Measurements from ENCODE around the gene CDK7.

Gene CDK7

GRCh38 chr5:69288688-69289087 lies 54.0 kb downstream of the CDK7 start:
- DNase-seq (ENCODE audit: low read depth, low spot score): no peak

GRCh38 chr5:69292306-69292705 lies 57.6 kb downstream of the CDK7 start:
- DNase-seq (ENCODE audit: low read depth, low spot score): no peak

GRCh38 chr5:69293882-69294281 lies 59.2 kb downstream of the CDK7 start:
- DNase-seq (ENCODE audit: low read depth, low spot score): no peak

GRCh38 chr5:69295088-69295754 lies 60.5 kb downstream of the CDK7 start:
- DNase-seq (ENCODE audit: low read depth, low spot score): no peak

GRCh38 chr5:69299625-69300024 lies 64.9 kb downstream of the CDK7 start:
- DNase-seq (ENCODE audit: low read depth, low spot score): no peak

GRCh38 chr5:69300537-69301203 lies 66.0 kb downstream of the CDK7 start:
- DNase-seq (ENCODE audit: low read depth, low spot score): no peak

GRCh38 chr5:69305512-69305911 lies 70.8 kb downstream of the CDK7 start:
- DNase-seq (ENCODE audit: low read depth, low spot score): no peak

GRCh38 chr5:69308046-69308553 lies 73.4 kb downstream of the CDK7 start:
- DNase-seq (ENCODE audit: low read depth, low spot score): no peak

GRCh38 chr5:69309380-69309779 lies 74.7 kb downstream of the CDK7 start:
- DNase-seq (ENCODE audit: low read depth, low spot score): no peak

GRCh38 chr5:69312459-69313160 lies 77.9 kb downstream of the CDK7 start:
- DNase-seq (ENCODE audit: low read depth, low spot score): no peak

GRCh38 chr5:69313428-69313827 lies 78.7 kb downstream of the CDK7 start:
- no peak for DNase-seq (ENCODE audit: low read depth, low spot score)

GRCh38 chr5:69315972-69316371 lies 81.3 kb downstream of the CDK7 start:
- DNase-seq (ENCODE audit: low read depth, low spot score): no peak

GRCh38 chr5:69317391-69317790 lies 82.7 kb downstream of the CDK7 start:
- DNase-seq (ENCODE audit: low read depth, low spot score): no peak

GRCh38 chr5:69326365-69326764 lies 91.7 kb downstream of the CDK7 start:
- DNase-seq (ENCODE audit: low read depth, low spot score): no peak

Data from ELF-1 (cell line).